Panc1 (cell line): ENCODE results near the gene KRIT1. TPM values are rescaled to one million over a fixed set of nuclear protein-coding genes. Genes with fewer than 3 reads are reported as not detected.

Source experiments
- ATAC-seq: fragments of 200-7000 bp; cut with Tn5 transposase; 2 replicates; pipeline ENCODE4 v1.9.1; 2020; ENCODE audit warnings: mild to moderate bottlenecking, moderate library complexity
- BruUV-seq: library from RNA; stranded (reverse); fragments of 400-500 nt; replicated peaks from 2 replicates; lab custom pipeline; 2021; lab: Mats Ljungman, UMichigan
- CTCF ChIA-PET: fragments of 300-600 bp; sonication (Branson Sonifier 250); formaldehyde crosslinking; loops from one replicate; lab custom pipeline; 2022; ENCODE audit warnings: antibody characterized with exemption; lab: Charles Lee
- POLR2A ChIA-PET: fragments of 300-600 bp; sonication (Branson Sonifier 250); formaldehyde crosslinking; loops from one replicate; lab custom pipeline; 2022; ENCODE audit warnings: antibody characterized with exemption; lab: Charles Lee
- DNase-seq: peaks from one replicate; pipeline ENCODE4 v3.0.0-alpha.2; 2010; ENCODE audit warnings: low read depth, low spot score
- H3K27ac ChIP-seq: 2 replicates; pipeline ENCODE4 v1.5.1; 2011; ENCODE audit warnings: mild to moderate bottlenecking, low read length, inconsistent platforms
- H3K27me3 ChIP-seq: fragments of 200-500 bp; sonication (Bioruptor generic); 2 replicates; pipeline ENCODE4 v1.6.0; 2014; ENCODE audit warnings: low read length, inconsistent platforms; ENCODE audit not compliant: control insufficient read depth, insufficient read depth
- H3K36me3 ChIP-seq: fragments of 200-500 bp; sonication (Bioruptor generic); 2 replicates; pipeline ENCODE4 v1.5.1; 2014; ENCODE audit warnings: inconsistent platforms, mild to moderate bottlenecking, low read length, moderate library complexity; ENCODE audit not compliant: control insufficient read depth, insufficient read depth
- H3K4me1 ChIP-seq: 2 replicates; pipeline ENCODE4 v1.5.1; 2011; ENCODE audit warnings: inconsistent platforms, mild to moderate bottlenecking, low read length, moderate library complexity; ENCODE audit not compliant: control insufficient read depth, insufficient read depth
- H3K4me3 ChIP-seq, 2 experiments: 2 replicates each; pipeline ENCODE4 v1.5.1; 2011 to 2012; ENCODE audit warnings: low read depth in 2 of 2, low read length in 2 of 2, mild to moderate bottlenecking in 2 of 2, inconsistent platforms in 1 of 2, moderate library complexity in 1 of 2
- H3K9me3 ChIP-seq: fragments of 200-500 bp; sonication (Bioruptor generic); 2 replicates; pipeline ENCODE4 v1.5.1; 2014; ENCODE audit warnings: low read depth, mild to moderate bottlenecking, inconsistent platforms, low read length, moderate library complexity; ENCODE audit not compliant: control insufficient read depth, insufficient read depth
- POLR2AphosphoS5 ChIP-seq: IDR thresholded peaks from 2 replicates; pipeline ENCODE4 v1.6.1; 2012; ENCODE audit warnings: mild to moderate bottlenecking, low read depth, low read length, moderate library complexity
- SIN3A ChIP-seq: IDR thresholded peaks from 2 replicates; pipeline ENCODE4 v1.6.1; 2012; ENCODE audit warnings: low read depth, mild to moderate bottlenecking, low read length, moderate library complexity, borderline replicate concordance; ENCODE audit not compliant: insufficient read depth
- TCF7L2 ChIP-seq: IDR thresholded peaks from 2 replicates; pipeline ENCODE4 v1.6.1; 2011; ENCODE audit warnings: mild to moderate bottlenecking, low read depth, low read length, inconsistent platforms
- in situ Hi-C: cut with HindIII; loops from 2 replicates; pipeline ENCODE4 v1.10.0; 2016; ENCODE audit warnings: low sequenced_read_pairs, low pct_unique_long_range_greater_than_20kb
- intact Hi-C: fragments of 100-400 bp; cut with micrococcal nuclease; formaldehyde crosslinking; loops from one replicate; pipeline ENCODE4 v1.10.0; 2022; ENCODE audit not compliant: unreplicated experiment
- microRNA-seq: library from miRNA; unstranded; fragments of <30 nt; microRNA quantifications from one replicate; pipeline ENCODE4 v1.1.0, GENCODE V29; 2020; ENCODE audit not compliant: unreplicated experiment
- total RNA-seq: library from RNA; stranded (reverse); gene quantifications from one replicate; pipeline ENCODE4 v1.2.1, GENCODE V29; 2021; ENCODE audit not compliant: unreplicated experiment
- TF ChIP-seq, protein P1 (sequence below): fragments of 450-650 bp; IDR thresholded peaks from 2 replicates; pipeline ENCODE4 v1.5.1; 2017; ENCODE audit warnings: mild to moderate bottlenecking
- TF ChIP-seq, protein P2 (sequence below), 2 experiments: IDR thresholded peaks; 2 replicates each; pipeline ENCODE4 v1.6.1; 2011 to 2012; ENCODE audit warnings: low read depth in 2 of 2, control low read depth in 1 of 2, low read length in 1 of 2, mild to moderate bottlenecking in 1 of 2, moderate library complexity in 1 of 2; ENCODE audit not compliant: insufficient read depth in 1 of 2

The KRIT1 gene
- total RNA-seq, 1 experiment from 2014 or later: 50.1 TPM

DNA sequence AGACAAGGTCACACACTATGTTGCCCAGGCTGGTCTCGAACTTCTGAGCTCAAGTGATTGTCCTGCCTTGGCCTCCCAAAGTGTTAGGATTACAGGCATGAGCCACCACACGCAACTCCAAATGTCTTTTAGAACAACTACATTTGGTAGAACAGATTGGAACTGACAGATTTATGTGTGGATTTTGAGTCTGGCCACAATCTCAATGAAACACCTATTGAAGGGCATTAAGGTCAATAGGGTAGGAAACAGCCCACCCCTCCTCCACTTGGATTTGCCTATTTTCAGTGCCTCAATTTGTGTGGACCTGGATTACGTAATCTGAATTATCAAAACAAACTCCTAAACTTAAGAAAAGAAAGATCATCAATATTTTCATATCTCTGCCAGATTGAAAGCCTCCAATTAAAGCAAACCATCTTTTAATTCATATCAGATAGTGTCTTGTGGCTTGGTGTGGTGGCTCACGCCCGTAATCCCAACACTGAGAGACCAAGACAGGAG is 95.9 kb downstream of the KRIT1 start:
- Histone ChIP-seq H3K4me1 (no peaks in the 10 kb centered on the region), H3K27ac (no peak overlapping the region), H3K36me3 (no peaks in the 10 kb centered on the region), H3K4me3 (no peak overlapping the region), H3K27me3 (no peaks in the 10 kb centered on the region; the same call in 1 of the 2 replicates), H3K9me3 (no peaks in the 10 kb centered on the region)
- intact Hi-C loops (no loop called here), in situ Hi-C loops (no loop called here)
- ChIA-PET POLR2A (no interaction called here), CTCF (no interaction called here)
- ATAC-seq (no peak), DNase-seq (no peak)
- TF ChIP-seq POLR2AphosphoS5 (no peak), TCF7L2 (no peak), SIN3A (no peak)
- TF ChIP-seq, protein P1, sequence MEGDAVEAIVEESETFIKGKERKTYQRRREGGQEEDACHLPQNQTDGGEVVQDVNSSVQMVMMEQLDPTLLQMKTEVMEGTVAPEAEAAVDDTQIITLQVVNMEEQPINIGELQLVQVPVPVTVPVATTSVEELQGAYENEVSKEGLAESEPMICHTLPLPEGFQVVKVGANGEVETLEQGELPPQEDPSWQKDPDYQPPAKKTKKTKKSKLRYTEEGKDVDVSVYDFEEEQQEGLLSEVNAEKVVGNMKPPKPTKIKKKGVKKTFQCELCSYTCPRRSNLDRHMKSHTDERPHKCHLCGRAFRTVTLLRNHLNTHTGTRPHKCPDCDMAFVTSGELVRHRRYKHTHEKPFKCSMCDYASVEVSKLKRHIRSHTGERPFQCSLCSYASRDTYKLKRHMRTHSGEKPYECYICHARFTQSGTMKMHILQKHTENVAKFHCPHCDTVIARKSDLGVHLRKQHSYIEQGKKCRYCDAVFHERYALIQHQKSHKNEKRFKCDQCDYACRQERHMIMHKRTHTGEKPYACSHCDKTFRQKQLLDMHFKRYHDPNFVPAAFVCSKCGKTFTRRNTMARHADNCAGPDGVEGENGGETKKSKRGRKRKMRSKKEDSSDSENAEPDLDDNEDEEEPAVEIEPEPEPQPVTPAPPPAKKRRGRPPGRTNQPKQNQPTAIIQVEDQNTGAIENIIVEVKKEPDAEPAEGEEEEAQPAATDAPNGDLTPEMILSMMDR: no peak
- TF ChIP-seq, protein P2, sequence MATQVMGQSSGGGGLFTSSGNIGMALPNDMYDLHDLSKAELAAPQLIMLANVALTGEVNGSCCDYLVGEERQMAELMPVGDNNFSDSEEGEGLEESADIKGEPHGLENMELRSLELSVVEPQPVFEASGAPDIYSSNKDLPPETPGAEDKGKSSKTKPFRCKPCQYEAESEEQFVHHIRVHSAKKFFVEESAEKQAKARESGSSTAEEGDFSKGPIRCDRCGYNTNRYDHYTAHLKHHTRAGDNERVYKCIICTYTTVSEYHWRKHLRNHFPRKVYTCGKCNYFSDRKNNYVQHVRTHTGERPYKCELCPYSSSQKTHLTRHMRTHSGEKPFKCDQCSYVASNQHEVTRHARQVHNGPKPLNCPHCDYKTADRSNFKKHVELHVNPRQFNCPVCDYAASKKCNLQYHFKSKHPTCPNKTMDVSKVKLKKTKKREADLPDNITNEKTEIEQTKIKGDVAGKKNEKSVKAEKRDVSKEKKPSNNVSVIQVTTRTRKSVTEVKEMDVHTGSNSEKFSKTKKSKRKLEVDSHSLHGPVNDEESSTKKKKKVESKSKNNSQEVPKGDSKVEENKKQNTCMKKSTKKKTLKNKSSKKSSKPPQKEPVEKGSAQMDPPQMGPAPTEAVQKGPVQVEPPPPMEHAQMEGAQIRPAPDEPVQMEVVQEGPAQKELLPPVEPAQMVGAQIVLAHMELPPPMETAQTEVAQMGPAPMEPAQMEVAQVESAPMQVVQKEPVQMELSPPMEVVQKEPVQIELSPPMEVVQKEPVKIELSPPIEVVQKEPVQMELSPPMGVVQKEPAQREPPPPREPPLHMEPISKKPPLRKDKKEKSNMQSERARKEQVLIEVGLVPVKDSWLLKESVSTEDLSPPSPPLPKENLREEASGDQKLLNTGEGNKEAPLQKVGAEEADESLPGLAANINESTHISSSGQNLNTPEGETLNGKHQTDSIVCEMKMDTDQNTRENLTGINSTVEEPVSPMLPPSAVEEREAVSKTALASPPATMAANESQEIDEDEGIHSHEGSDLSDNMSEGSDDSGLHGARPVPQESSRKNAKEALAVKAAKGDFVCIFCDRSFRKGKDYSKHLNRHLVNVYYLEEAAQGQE (IDR thresholded peaks at IDR 0.05; ENCODE audit: insufficient read depth in 1 of 2, low read depth in 2 of 2, low read length in 1 of 2): no peak
- no TSS peak for BruUV-seq

Small RNA genes within 50 kb of the gene (microRNA-seq; reads per million reads assigned to microRNA genes)
- not detected for gene MIR1285-1

Other genes starting within 250 kb of the KRIT1 start
- gene CYP51A1, start 111.4 kb downstream of the KRIT1 start, total RNA-seq: 131 TPM
- gene LRRD1, start 66.8 kb downstream of the KRIT1 start, total RNA-seq: 0.05 TPM
- gene ANKIB1, start 60 bp upstream of the KRIT1 start, total RNA-seq: 83.8 TPM
- 27.0 TPM for gene GATAD1, start 201.6 kb upstream of the KRIT1 start, total RNA-seq
- not detected for gene ERVW-1, start 232.0 kb upstream of the KRIT1 start, total RNA-seq